HEK293 (cell line): ENCODE data around the gene S100PBP.

Source experiments
- BCL11B ChIP-seq: fragments of 450-650 bp; formaldehyde crosslinking; IDR thresholded peaks from 2 replicates; pipeline ENCODE4 v1.5.1; 2016; ENCODE audit warnings: low read depth, missing biosample characterization, missing genetic modification characterization
- GLIS2 ChIP-seq: fragments of 450-650 bp; formaldehyde crosslinking; IDR thresholded peaks from 2 replicates; pipeline ENCODE4 v1.5.1; 2016; ENCODE audit warnings: missing biosample characterization, missing genetic modification characterization
- KLF9 ChIP-seq: fragments of 450-650 bp; formaldehyde crosslinking; IDR thresholded peaks from 2 replicates; pipeline ENCODE4 v1.5.1; 2016; ENCODE audit warnings: missing biosample characterization, missing genetic modification characterization, low read depth
- ZBTB21 ChIP-seq: fragments of 450-650 bp; formaldehyde crosslinking; IDR thresholded peaks from 2 replicates; pipeline ENCODE4 v1.5.1; 2017; ENCODE audit warnings: missing biosample characterization, missing genetic modification characterization
- ZNF10 ChIP-seq: fragments of 450-650 bp; formaldehyde crosslinking; IDR thresholded peaks from 2 replicates; pipeline ENCODE4 v1.5.1; 2017; ENCODE audit warnings: missing biosample characterization, missing genetic modification characterization
- ZNF211 ChIP-seq: fragments of 450-650 bp; formaldehyde crosslinking; IDR thresholded peaks from 2 replicates; pipeline ENCODE4 v1.5.1; 2016; ENCODE audit warnings: low read depth, missing biosample characterization, missing genetic modification characterization
- ZNF266 ChIP-seq: fragments of 450-650 bp; formaldehyde crosslinking; IDR thresholded peaks from 2 replicates; pipeline ENCODE4 v1.5.1; 2016; ENCODE audit warnings: missing biosample characterization, missing genetic modification characterization, low read depth
- ZNF529 ChIP-seq: fragments of 450-650 bp; formaldehyde crosslinking; IDR thresholded peaks from 2 replicates; pipeline ENCODE4 v1.5.1; 2017; ENCODE audit warnings: missing genetic modification characterization, missing biosample characterization; ENCODE audit not compliant: insufficient replicate concordance
- ZNF76 ChIP-seq: fragments of 450-650 bp; formaldehyde crosslinking; IDR thresholded peaks from 2 replicates; pipeline ENCODE4; 2016; ENCODE audit warnings: low read depth, missing biosample characterization, missing genetic modification characterization, borderline replicate concordance
- TF ChIP-seq, protein P1 (sequence below): fragments of 450-650 bp; formaldehyde crosslinking; IDR thresholded peaks from 2 replicates; pipeline ENCODE4 v1.5.1; 2016; ENCODE audit warnings: missing biosample characterization, missing genetic modification characterization
- TF ChIP-seq, protein P2 (sequence below): fragments of 450-650 bp; formaldehyde crosslinking; IDR thresholded peaks from 2 replicates; pipeline ENCODE4; 2016; ENCODE audit warnings: missing biosample characterization, missing genetic modification characterization
- TF ChIP-seq, protein P3 (sequence below): fragments of 450-650 bp; formaldehyde crosslinking; IDR thresholded peaks from 2 replicates; pipeline ENCODE4 v1.5.1; 2017; ENCODE audit warnings: missing biosample characterization, missing genetic modification characterization
- TF ChIP-seq, protein P4 (sequence below): fragments of 450-650 bp; formaldehyde crosslinking; IDR thresholded peaks from 2 replicates; pipeline ENCODE4 v1.5.1; 2016; ENCODE audit warnings: missing biosample characterization, missing genetic modification characterization
- TF ChIP-seq, protein P5 (sequence below): fragments of 450-650 bp; formaldehyde crosslinking; IDR thresholded peaks from 2 replicates; pipeline ENCODE4 v1.5.1; 2016; ENCODE audit warnings: missing biosample characterization, missing genetic modification characterization

DNA sequence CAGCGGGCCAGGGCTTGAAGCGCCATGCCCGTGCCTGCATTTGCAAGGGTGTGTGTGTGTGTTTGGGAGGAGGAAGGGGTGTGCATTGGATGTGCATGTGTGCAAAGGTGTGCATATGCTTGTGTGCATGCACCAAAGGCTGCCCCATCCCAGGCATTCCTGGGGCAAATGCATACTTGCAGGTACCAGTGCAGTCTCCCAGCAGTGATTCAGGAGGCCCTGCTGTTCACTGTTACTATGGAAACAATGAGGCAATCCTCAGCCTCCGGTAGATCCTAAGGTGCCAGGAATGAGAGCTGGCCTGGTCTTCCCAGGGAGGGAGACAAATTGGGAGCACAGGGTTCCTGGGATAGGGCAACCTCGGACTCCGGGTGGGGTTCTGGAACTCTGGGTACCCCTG, 60.7 kb downstream of the S100PBP start:
- TF ChIP-seq ZNF76 (no peak), ZNF10 (tag by site-specific recombination) (no peak), ZNF529 (tag by site-specific recombination) (no peak), KLF9 (tag by site-specific recombination) (no peak), ZBTB21 (tag by site-specific recombination) (no peak), BCL11B (tag by site-specific recombination) (no peak), GLIS2 (no peak), ZNF211 (no peak), ZNF266 (tag by site-specific recombination) (no peak)
- TF ChIP-seq, protein P1, sequence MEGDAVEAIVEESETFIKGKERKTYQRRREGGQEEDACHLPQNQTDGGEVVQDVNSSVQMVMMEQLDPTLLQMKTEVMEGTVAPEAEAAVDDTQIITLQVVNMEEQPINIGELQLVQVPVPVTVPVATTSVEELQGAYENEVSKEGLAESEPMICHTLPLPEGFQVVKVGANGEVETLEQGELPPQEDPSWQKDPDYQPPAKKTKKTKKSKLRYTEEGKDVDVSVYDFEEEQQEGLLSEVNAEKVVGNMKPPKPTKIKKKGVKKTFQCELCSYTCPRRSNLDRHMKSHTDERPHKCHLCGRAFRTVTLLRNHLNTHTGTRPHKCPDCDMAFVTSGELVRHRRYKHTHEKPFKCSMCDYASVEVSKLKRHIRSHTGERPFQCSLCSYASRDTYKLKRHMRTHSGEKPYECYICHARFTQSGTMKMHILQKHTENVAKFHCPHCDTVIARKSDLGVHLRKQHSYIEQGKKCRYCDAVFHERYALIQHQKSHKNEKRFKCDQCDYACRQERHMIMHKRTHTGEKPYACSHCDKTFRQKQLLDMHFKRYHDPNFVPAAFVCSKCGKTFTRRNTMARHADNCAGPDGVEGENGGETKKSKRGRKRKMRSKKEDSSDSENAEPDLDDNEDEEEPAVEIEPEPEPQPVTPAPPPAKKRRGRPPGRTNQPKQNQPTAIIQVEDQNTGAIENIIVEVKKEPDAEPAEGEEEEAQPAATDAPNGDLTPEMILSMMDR (tag by site-specific recombination): no peak
- TF ChIP-seq, protein P2, sequence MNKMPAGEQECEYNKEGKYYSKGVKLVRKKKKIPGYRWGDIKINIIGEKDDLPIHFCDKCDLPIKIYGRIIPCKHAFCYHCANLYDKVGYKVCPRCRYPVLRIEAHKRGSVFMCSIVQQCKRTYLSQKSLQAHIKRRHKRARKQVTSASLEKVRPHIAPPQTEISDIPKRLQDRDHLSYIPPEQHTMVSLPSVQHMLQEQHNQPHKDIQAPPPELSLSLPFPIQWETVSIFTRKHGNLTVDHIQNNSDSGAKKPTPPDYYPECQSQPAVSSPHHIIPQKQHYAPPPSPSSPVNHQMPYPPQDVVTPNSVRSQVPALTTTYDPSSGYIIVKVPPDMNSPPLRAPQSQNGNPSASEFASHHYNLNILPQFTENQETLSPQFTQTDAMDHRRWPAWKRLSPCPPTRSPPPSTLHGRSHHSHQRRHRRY (tag by site-specific recombination): no peak
- TF ChIP-seq, protein P3, sequence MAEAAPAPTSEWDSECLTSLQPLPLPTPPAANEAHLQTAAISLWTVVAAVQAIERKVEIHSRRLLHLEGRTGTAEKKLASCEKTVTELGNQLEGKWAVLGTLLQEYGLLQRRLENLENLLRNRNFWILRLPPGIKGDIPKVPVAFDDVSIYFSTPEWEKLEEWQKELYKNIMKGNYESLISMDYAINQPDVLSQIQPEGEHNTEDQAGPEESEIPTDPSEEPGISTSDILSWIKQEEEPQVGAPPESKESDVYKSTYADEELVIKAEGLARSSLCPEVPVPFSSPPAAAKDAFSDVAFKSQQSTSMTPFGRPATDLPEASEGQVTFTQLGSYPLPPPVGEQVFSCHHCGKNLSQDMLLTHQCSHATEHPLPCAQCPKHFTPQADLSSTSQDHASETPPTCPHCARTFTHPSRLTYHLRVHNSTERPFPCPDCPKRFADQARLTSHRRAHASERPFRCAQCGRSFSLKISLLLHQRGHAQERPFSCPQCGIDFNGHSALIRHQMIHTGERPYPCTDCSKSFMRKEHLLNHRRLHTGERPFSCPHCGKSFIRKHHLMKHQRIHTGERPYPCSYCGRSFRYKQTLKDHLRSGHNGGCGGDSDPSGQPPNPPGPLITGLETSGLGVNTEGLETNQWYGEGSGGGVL: no peak
- TF ChIP-seq, protein P4, sequence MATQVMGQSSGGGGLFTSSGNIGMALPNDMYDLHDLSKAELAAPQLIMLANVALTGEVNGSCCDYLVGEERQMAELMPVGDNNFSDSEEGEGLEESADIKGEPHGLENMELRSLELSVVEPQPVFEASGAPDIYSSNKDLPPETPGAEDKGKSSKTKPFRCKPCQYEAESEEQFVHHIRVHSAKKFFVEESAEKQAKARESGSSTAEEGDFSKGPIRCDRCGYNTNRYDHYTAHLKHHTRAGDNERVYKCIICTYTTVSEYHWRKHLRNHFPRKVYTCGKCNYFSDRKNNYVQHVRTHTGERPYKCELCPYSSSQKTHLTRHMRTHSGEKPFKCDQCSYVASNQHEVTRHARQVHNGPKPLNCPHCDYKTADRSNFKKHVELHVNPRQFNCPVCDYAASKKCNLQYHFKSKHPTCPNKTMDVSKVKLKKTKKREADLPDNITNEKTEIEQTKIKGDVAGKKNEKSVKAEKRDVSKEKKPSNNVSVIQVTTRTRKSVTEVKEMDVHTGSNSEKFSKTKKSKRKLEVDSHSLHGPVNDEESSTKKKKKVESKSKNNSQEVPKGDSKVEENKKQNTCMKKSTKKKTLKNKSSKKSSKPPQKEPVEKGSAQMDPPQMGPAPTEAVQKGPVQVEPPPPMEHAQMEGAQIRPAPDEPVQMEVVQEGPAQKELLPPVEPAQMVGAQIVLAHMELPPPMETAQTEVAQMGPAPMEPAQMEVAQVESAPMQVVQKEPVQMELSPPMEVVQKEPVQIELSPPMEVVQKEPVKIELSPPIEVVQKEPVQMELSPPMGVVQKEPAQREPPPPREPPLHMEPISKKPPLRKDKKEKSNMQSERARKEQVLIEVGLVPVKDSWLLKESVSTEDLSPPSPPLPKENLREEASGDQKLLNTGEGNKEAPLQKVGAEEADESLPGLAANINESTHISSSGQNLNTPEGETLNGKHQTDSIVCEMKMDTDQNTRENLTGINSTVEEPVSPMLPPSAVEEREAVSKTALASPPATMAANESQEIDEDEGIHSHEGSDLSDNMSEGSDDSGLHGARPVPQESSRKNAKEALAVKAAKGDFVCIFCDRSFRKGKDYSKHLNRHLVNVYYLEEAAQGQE (tag by site-specific recombination): no peak
- TF ChIP-seq, protein P5, sequence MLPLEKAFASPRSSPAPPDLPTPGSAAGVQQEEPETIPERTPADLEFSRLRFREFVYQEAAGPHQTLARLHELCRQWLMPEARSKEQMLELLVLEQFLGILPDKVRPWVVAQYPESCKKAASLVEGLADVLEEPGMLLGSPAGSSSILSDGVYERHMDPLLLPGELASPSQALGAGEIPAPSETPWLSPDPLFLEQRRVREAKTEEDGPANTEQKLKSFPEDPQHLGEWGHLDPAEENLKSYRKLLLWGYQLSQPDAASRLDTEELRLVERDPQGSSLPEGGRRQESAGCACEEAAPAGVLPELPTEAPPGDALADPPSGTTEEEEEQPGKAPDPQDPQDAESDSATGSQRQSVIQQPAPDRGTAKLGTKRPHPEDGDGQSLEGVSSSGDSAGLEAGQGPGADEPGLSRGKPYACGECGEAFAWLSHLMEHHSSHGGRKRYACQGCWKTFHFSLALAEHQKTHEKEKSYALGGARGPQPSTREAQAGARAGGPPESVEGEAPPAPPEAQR (tag by site-specific recombination): no peak
